GM18519 (cell line): ENCODE measurements around the gene ADD1.

Experiments used
- ATAC-seq: cut with Tn5 transposase; IDR thresholded peaks from one replicate; pipeline ENCODE4 v1.9.1; 2021; ENCODE audit warnings: mild to moderate bottlenecking, moderate library complexity; ENCODE audit not compliant: unreplicated experiment, low FRiP score

Gene ADD1

GRCh38 chr4:2804449-2804972 is 39.1 kb upstream of the ADD1 start:
- ATAC-seq, result no peak

GRCh38 chr4:2804973-2805501 is 38.6 kb upstream of the ADD1 start:
- ATAC-seq, result no peak

- no peak for ATAC-seq
Observed at GRCh38 chr4:2805712-2806389, 37.8 kb upstream of the ADD1 start.

GRCh38 chr4:2806390-2807355 is 37.0 kb upstream of the ADD1 start:
- no peak for ATAC-seq

- no peak for ATAC-seq
Observed at GRCh38 chr4:2807571-2807970, 36.1 kb upstream of the ADD1 start.

GRCh38 chr4:2808001-2808400 is 35.6 kb upstream of the ADD1 start:
- ATAC-seq, result no peak

- no peak for ATAC-seq
Observed at GRCh38 chr4:2809610-2810180, 33.9 kb upstream of the ADD1 start.

- no peak for ATAC-seq
Observed at GRCh38 chr4:2810388-2810787, 33.3 kb upstream of the ADD1 start.

- no peak for ATAC-seq
Observed at GRCh38 chr4:2811830-2812611, 31.6 kb upstream of the ADD1 start.

- ATAC-seq, result no peak
Observed at GRCh38 chr4:2812612-2813354, 30.9 kb upstream of the ADD1 start.

GRCh38 chr4:2813446-2814405 is 29.9 kb upstream of the ADD1 start:
- no peak for ATAC-seq

GRCh38 chr4:2814627-2815270 is 28.9 kb upstream of the ADD1 start:
- ATAC-seq, result no peak

- ATAC-seq, result no peak
Observed at GRCh38 chr4:2816401-2816954, 27.2 kb upstream of the ADD1 start.

- ATAC-seq, result no peak
Observed at GRCh38 chr4:2817137-2817536, 26.5 kb upstream of the ADD1 start.

GRCh38 chr4:2817701-2818350 is 25.8 kb upstream of the ADD1 start:
- ATAC-seq, result no peak

GRCh38 chr4:2818351-2818939 is 25.2 kb upstream of the ADD1 start:
- ATAC-seq, result no peak
